ENCODE measurements around the gene ASB2.

ASB2 gene

GRCh38 chr14:93945070-93945399, 31.3 kb downstream of the ASB2 start:
- DNase-seq = no peak

GRCh38 chr14:93944348-93945069, 31.9 kb downstream of the ASB2 start:
- no peak for DNase-seq

GRCh38 chr14:93943930-93944329, 32.4 kb downstream of the ASB2 start:
- no peak for DNase-seq

- DNase-seq = no peak
Observed at GRCh38 chr14:93943052-93943451, 33.3 kb downstream of the ASB2 start.

GRCh38 chr14:93941293-93941910, 35.0 kb downstream of the ASB2 start:
- DNase-seq = peak; percentile 74

- DNase-seq = no peak
Observed at GRCh38 chr14:93940437-93940836, 35.9 kb downstream of the ASB2 start.

- DNase-seq = peak; percentile 65
Observed at GRCh38 chr14:93939304-93940229, 36.8 kb downstream of the ASB2 start.

- no peak for DNase-seq
Observed at GRCh38 chr14:93938751-93939303, 37.5 kb downstream of the ASB2 start.

GRCh38 chr14:93937519-93937918, 38.9 kb downstream of the ASB2 start:
- no peak for DNase-seq

GRCh38 chr14:93936926-93937325, 39.4 kb downstream of the ASB2 start:
- no peak for DNase-seq

GRCh38 chr14:93936245-93936644, 40.1 kb downstream of the ASB2 start:
- DNase-seq = no peak

GRCh38 chr14:93935213-93935612, 41.2 kb downstream of the ASB2 start:
- no peak for DNase-seq

GRCh38 chr14:93932642-93933041, 43.7 kb downstream of the ASB2 start:
- DNase-seq = no peak

- no peak for DNase-seq
Observed at GRCh38 chr14:93930989-93931307, 45.4 kb downstream of the ASB2 start.

- DNase-seq = no peak
Observed at GRCh38 chr14:93930296-93930988, 45.9 kb downstream of the ASB2 start.

GRCh38 chr14:93929657-93930056, 46.7 kb downstream of the ASB2 start:
- no peak for DNase-seq

- no peak for DNase-seq
Observed at GRCh38 chr14:93929048-93929535, 47.3 kb downstream of the ASB2 start.

- no peak for DNase-seq
Observed at GRCh38 chr14:93928184-93929047, 48.0 kb downstream of the ASB2 start.

GRCh38 chr14:93927800-93928145, 48.6 kb downstream of the ASB2 start:
- DNase-seq = no peak

- no peak for DNase-seq
Observed at GRCh38 chr14:93926873-93927799, 49.2 kb downstream of the ASB2 start, which contains the start of gene FAM181A. Gene FAM181A (plus strand): TSS chr14:93927344. CDS start chr14:93928286, 942 bp downstream.
